Gastroesophageal sphincter (tissue), 3 donors: ENCODE measurements around the gene PET117.

Experiments used
- CTCF ChIP-seq, 4 experiments: fragments of 200-600 bp in 2 of 4; fragments of 450-650 bp in 2 of 4; sonication (generic) in 1 of 4; IDR thresholded peaks; one replicate each; pipeline ENCODE4 v1.5.1; 2017 to 2019; ENCODE audit warnings: antibody characterized with exemption in 4 of 4, mild to moderate bottlenecking in 2 of 4, moderate library complexity in 2 of 4
- POLR2AphosphoS5 ChIP-seq: sonication (generic); formaldehyde crosslinking; IDR thresholded peaks from one replicate; pipeline ENCODE4 v1.6.1; 2017; ENCODE audit warnings: antibody characterized with exemption

- TF ChIP-seq CTCF (IDR thresholded peaks at IDR 0.05) (no peak), POLR2AphosphoS5 (no peak)
Measured at GRCh38 chr20:18139832-18140231, 2.2 kb downstream of the PET117 start.
